GM12865 (cell line): Measurements from ENCODE around the gene AFDN.

ENCODE experiments used
- DNase-seq: peaks from one replicate; pipeline ENCODE4 v3.0.0; 2010; ENCODE audit warnings: low read depth
- H3K4me3 ChIP-seq: 2 replicates; pipeline ENCODE4 v1.5.1; 2011; ENCODE audit warnings: mild to moderate bottlenecking, low read depth, low read length, control low read depth
- TF ChIP-seq, protein P1 (sequence below): IDR thresholded peaks from 2 replicates; pipeline ENCODE4 v1.5.1; 2011; ENCODE audit warnings: low read length, control low read depth, low read depth, inconsistent platforms; ENCODE audit not compliant: insufficient read depth; ENCODE audit errors: missing control alignments

AFDN gene

DNA sequence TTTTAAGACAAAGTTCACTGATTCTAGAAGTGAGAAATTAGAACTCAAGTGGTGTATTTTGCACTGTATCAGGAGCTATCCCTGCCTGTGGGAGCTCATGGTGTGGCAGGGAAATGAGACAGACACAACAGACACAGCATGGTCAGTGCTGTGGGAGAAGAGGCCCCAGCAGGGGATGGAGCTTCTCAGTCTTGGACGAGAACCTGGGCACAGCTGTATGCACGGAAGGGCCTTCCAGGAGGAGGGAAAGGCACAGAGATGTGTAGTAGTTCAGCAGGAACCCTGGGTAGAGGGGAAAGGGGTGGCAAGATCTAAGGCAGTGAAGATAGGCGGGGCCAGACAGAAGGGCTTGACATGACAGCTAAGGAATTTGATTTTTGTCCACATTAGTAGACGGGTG lies 122.0 kb downstream of the AFDN start:
- H3K4me3 ChIP-seq: no peak overlapping the region
- TF ChIP-seq, protein P1, sequence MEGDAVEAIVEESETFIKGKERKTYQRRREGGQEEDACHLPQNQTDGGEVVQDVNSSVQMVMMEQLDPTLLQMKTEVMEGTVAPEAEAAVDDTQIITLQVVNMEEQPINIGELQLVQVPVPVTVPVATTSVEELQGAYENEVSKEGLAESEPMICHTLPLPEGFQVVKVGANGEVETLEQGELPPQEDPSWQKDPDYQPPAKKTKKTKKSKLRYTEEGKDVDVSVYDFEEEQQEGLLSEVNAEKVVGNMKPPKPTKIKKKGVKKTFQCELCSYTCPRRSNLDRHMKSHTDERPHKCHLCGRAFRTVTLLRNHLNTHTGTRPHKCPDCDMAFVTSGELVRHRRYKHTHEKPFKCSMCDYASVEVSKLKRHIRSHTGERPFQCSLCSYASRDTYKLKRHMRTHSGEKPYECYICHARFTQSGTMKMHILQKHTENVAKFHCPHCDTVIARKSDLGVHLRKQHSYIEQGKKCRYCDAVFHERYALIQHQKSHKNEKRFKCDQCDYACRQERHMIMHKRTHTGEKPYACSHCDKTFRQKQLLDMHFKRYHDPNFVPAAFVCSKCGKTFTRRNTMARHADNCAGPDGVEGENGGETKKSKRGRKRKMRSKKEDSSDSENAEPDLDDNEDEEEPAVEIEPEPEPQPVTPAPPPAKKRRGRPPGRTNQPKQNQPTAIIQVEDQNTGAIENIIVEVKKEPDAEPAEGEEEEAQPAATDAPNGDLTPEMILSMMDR: no peak
- no peak for DNase-seq

DNA sequence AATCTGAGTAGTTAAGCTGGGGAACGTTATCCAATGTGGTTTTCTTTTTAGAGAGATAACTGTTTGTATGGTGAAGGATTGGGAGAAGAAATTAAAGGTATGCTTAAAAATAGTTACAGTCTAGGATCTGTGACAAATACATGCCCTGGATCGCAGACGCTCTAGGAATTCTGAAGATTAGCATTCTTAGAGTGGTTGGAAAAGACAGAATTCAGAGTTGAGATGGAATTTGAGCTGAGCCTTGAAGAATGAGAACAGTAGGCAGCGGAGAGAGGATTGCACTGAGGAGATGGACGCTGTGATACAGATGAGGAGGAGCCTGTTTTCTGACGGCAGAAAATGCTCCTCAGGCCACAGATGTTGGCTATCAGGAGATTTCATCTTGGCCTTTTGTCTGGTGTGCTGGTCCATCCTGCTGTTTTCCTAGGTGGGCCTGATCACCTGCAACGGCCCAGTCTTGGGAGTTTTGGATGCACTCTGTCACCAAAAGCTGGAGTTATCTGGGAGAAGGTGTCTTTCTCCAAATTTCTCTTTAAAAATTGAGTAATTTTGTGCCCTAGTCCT lies 122.5 kb downstream of the AFDN start:
- no peak overlapping the region for H3K4me3 ChIP-seq
- TF ChIP-seq, protein P1: no peak
- DNase-seq: no peak

DNA sequence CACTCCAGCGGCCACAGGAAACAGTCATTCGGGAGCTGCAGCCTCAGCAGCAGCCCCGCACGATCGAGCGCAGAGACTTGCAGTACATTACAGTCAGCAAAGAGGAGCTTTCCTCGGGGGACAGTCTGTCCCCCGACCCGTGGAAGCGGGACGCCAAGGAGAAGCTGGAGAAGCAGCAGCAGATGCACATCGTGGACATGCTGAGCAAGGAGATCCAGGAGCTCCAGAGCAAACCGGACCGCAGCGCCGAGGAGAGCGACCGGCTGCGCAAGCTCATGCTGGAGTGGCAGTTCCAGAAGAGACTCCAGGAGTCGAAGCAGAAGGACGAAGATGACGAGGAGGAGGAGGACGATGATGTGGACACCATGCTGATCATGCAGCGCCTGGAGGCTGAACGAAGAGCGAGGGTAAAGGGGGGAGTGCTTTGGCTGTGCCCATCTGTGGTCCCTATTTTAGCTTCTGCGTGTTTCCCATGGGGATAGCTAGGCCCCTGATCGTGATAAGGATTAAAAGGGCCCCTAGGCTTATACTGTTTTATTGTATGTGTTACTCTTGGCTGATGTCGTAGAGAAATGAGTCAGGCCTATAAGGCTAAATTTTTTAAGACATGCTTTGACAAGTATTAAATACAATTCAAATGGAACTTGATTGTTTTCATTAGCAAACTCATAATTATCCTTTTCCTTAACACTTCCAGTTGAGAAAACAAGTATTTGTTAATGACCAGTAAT lies 125.2 kb downstream of the AFDN start:
- TF ChIP-seq, protein P1: no peak
- no peak for DNase-seq

DNA sequence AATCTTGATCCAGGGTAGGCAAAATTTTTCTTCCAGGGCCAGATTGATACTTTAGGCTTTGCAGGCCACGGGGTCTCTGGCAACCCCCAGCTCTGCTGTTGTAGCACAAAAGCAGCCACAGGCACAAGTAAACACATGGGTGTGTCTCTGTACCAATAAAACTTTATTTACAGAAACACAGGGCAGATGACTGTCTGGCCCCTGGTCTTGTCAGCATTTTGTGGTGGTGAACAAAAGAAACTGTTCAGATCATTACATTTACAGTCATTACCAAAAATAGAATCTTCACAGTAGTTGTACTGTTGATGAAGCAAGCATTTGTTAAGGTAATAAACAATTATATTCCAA lies 125.8 kb downstream of the AFDN start:
- no peak for DNase-seq
- H3K4me3 ChIP-seq: no peak overlapping the region
- TF ChIP-seq, protein P1: no peak

More for the DNA sequence above, 125.2 kb downstream of the AFDN start:
- no peak overlapping the region for H3K4me3 ChIP-seq

DNA sequence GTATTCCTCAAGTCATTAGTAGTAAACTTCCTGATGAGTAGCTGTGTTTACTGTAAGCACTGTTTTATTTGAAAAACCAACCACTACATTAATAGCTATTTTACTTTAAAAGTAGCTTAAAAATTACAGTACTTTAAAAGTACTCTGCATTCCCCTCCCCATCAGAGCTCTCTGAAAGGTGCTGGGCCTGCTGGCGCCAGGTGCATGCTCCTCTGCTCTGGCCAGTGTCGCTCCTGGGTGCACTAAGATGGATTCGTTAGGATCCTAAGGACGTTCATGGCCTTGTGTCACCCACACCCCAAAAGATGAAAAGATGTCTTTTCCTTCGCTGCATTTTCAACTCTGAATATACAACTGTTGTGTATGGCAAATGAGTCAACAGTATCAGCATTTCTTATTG lies 126.8 kb downstream of the AFDN start:
- no peak for DNase-seq
- no peak overlapping the region for H3K4me3 ChIP-seq
- TF ChIP-seq, protein P1: no peak

DNA sequence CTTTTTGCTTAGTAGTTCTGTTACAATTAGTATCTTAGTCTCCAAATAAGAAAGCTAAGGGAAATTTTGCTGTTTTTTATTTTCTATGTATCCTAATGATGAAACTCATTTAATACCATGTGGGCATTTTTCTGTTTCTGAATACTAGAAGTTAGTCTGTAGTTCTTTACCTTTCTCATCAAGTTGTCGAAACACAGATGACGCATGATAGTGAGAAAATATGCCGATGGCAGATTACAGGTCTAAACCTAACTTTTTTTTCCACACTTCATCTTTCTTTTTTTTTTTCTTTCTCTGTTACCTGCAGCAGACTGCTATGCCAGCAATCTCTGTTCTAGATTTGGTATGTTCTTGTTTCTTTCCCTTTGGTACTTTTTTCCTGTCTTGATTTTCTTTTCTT lies 127.4 kb downstream of the AFDN start:
- H3K4me3 ChIP-seq: no peak overlapping the region
- DNase-seq: no peak
- TF ChIP-seq, protein P1: no peak

DNA sequence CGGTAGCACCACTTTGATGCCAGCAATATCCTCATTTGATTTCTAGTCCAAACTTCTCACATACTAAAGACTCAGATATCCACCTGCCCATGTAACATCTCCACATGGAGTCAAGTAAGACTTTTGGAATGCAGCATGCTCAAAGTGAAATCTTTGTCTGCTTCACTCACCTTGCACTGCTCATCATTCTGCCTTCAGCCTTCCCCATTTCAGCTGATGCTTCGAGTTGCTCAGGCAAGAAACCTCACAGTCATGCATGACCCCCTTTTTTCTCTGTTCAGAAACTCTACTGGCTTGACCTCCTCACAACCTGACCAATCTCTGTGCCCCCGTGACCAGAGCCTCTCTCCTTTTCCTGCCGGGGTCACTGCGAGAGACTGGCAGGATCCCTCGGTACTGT lies 129.8 kb downstream of the AFDN start:
- no peak for DNase-seq
- no peak overlapping the region for H3K4me3 ChIP-seq
- TF ChIP-seq, protein P1: no peak
